ENCODE results near the gene NTNG2. TPM values are rescaled to one million over a fixed set of nuclear protein-coding genes. Genes with fewer than 3 reads are reported as not detected.
"Not testable (repeated sequence)": the region's sequence is repeated elsewhere in the genome, so short reads cannot be mapped to it uniquely, and the experiment has no call there.

The NTNG2 gene
- total RNA-seq, 1 donor from 2014 or later: 16.3 TPM

DNA sequence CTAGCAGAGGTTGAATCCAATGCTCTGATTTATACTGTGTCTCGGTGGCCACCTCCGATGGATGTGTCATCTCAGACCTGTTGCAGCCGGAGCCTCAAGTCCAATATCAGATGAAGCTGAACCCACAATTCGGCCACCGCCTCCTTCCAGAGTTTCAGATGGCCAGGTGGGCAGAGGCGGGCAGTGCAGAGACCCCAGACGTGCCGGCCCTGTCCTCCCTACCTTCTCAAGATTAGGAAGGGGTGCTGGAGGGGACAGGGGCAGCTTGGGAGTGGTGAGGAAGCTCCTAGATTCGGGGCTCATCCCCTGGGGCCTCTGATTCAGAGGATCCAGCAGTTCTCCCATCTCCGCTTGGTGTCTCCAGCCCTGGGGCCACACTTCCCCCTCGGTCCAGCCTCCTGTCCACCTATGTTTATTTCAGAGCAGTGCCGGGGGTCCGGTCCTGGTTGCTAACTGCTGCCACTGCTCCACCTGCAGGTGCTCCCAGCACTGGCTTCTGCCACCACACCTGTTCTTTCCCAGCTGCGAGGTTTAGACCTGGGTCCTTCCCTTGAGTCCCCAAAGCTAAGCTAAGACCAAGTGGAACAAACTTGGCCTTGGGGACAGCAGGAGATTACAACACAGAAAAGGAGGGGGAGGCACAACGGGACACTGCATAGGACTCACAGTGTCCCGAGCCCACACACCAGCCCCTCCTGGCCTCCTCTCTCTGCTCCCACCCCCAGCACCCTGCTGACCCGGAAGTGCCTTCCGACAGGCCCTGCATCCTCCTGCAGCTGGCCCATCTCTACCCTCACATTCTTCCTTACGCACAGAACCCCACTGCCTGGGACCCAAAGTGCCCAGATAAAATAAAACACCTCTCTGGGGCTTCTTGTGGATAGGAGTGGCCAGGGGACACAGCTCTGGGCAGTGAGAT is 81.6 kb downstream of the NTNG2 start:
- FAIRE-seq (no peak), DNase-seq (ENCODE audit: low spot score in 2 of 2) (no peak)

DNA sequence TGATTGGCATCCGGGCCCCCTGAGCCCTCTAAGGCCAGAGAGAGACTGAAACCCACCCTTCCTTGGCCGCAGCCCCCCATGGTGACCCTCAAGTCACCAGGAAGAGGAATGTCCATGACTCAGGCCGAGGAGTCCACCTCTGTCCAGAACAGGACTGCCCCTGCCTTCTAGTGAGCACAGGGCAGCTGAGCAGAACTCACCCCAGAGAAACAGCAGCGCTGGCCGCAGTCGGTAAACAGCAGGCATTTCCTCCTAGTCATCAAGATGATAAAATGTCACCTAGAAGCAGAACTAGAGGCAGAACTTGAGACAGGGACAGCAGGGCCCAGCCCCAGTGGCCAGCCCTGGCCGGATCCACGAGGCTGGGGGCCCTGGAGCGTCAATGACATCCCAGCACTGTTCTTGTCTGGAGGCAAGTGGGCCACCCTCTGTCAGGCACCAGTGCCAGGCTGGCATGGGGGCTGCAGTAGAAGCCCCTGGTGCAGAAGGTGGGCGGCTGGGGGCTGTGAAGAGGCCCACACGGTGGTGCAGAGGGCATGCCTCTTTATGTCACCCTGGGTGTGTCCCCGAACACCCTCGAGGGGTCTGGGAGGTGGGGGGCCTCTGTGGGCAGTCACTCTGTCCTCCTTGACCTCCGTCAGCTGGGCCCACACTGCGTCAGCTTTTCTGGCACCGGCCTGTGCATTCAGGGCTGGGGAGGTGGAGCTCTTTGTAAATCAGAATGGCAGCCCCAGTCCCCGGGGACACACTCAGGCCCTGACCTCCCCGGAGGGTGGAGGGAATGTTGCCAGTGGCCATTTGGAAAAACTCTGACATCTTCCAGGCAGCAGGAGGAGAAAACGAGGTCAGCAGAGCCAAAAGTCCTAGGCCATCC is 83.0 kb downstream of the NTNG2 start:
- DNase-seq (ENCODE audit: low spot score in 2 of 2): no peak
- no peak for FAIRE-seq

DNA sequence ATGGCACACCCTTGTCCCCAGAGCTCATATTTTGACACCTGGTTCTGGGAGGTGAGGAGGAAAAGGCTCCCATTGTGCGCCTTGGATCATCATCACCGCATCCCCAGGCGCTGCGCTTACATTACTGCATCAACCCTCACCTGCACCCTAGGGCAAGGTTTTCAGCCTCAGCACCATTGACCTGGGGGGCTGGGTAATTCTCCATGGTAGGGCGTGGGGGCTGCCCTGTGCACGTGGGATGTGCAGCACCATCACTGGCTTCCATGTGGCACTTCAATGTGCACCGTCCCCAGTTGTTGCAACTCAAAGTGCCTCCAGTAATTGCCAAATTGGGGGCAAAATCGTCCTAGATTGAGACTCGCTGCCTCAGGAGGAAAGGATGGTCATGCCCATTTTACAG is 83.6 kb downstream of the NTNG2 start:
- FAIRE-seq: no peak

DNA sequence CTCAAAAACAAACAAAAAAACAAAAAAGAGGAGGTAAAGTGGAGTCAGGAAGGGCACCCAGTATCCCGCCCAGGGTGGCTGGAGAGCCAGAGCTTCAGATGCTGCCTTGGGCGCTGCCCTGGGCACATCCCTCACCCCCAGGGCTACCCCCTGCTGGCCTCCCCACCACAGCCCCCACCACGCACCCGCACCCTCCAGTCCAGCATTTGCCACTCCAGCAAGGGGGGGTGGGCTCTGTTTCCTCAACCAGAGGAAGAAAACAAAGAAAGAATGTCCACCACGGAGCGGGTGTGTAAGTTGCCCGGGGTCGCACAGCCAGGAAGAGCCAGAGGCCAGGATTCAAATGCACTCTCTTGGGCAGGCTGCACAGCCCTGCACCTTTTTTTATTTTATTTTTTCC is 86.1 kb downstream of the NTNG2 start:
- FAIRE-seq: no peak
- DNase-seq (ENCODE audit: low spot score in 2 of 2): no peak

More for the DNA sequence above, 83.6 kb downstream of the NTNG2 start:
- no peak for DNase-seq (ENCODE audit: low spot score in 2 of 2)

DNA sequence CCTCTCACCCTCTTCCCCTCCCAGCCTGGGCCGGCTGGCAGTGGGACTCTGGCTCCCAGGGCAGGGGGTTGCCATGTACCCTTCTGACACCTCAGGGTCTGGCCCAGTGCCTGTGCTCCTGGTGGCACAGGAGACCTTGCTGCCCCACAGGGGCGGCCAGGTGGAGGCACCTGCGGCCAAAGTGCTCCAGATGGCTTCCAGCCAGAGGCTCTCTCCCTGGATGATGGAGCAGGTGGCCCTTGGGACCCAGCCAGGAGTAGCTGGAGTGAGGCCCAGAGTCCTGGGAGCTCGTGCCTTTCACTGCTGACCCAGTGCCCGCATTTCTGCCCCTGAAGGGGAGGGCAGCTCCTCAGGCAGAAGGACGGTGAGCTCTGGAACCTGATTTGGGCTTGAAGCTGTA is 87.3 kb downstream of the NTNG2 start:
- no peak for DNase-seq (ENCODE audit: low spot score in 2 of 2)
- FAIRE-seq: no peak

DNA sequence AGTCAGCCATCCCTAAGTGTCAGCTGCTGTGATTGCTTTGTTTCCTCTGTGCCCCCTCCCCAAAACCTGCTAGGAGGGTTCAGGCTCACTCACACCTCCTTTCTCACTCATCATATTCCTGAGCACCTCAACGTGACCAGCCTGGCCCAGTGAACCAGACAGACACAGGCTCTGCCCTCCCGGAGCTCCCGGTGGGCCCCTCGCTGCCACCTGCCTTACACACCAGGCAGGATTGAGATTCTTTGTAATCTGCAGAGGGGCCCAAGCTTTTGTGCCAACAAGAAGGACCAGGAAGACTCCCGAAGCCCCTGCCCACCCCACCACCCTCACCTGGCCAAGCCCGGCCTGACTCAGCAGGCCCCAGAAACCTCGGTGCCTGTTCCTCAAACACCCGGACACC is 87.8 kb downstream of the NTNG2 start:
- DNase-seq (ENCODE audit: low spot score in 2 of 2) (no peak), FAIRE-seq (no peak)

DNA sequence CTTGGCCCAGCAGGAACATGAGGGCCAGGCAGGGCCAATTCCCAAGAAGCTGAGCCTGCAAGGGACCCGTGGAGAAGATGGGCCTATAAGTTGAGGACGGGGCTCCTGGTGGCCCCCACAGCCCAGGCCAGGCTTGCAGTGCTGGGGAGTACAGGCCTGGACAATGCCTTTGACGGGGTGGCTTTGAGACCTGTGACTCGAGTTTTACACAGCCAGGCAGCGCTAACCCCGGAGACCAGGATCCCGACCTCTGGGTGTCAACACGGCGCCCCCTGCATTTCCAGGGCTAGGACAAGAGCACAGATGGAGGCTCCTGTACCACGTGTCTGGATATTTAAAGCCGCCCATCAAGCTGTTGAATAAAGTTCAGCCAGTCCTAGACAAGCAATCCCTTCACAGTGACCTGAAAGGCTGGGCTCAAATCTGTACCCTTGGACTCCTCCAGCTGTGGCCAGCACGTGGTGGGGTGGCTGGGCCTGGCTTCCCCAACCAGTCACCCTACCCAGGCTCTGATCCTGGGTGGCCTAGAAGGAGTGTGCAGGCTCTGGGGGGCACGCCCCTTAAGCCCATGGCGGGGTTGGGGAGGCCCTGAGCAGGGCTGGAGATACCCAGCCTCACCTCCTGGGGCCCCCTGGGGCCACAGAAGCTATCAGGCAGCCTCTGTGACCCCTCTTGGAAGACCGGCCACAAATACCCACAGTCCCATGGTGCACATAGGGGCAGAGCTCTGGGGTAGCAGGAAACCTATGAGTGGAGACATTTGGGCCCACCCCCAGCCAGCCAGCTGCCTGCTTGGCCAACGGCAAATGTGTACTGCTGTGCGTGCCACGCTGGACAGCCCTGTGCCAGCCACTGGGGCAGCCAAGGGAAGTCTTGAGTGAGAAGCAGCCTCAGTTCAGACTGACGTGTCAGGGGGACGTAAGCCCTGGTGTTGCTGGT is 88.7 kb downstream of the NTNG2 start:
- FAIRE-seq (no peak), DNase-seq (ENCODE audit: low spot score in 2 of 2) (no peak)

DNA sequence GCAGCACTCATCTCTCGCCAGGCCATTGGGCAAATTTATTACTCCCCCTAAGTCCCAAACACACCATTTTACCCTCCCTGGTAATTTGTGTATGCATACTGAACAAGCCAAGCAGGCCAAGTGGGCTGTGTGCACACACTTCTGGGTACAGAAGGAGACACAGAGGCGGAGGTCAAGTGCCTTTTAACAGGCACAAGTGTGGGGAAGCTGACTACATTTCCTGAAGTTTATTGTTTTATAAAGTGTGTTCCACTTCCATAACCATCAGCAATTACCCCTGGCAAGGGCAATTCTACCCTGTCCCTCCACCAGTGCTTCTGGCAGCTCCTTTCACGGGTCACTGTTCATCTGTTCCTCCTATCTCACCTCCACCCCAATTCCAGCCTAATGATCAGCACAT is 99.0 kb downstream of the NTNG2 start:
- DNase-seq (ENCODE audit: low spot score in 2 of 2) (no peak), FAIRE-seq (no peak)

DNA sequence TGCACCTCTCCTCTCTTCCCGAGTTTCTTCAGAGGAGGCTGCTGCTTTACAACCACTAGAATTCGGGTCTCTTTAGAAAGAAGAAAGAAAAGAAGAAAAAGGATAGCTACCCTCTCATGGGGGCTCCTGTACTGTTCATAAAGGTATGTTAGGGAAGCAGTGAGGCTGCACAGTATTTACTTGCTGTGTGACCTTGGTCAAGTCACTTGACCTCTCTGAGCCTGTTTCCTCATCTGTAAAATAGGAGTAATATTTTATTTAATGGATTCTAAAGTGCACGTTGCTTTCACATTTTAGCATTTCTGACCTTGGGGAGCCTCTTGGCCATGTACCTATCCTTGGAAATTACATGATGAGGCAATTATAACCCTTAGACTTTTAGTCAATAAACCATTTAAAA is 104.2 kb downstream of the NTNG2 start:
- FAIRE-seq (no peak), DNase-seq (ENCODE audit: low spot score in 2 of 2) (no peak)

DNA sequence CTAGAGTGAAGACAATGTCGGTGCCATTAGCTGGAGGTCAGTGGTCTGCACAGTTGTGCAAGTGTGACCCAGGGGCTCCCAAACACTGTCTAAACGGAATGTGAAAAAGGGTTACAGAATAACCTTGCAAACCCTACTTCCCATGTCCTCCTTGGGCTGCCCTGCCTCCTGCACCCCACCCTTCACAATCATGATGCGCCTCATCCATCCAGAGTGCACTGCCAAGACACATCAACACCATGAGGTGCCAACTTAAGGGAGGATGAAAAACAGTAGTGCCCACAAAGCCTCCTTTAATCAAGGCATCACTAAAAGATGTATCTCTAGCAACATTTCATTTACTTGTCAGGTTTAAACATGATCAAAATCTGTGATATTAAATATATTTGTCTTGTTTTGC is 105.8 kb downstream of the NTNG2 start:
- DNase-seq (ENCODE audit: low spot score in 2 of 2): no peak

DNA sequence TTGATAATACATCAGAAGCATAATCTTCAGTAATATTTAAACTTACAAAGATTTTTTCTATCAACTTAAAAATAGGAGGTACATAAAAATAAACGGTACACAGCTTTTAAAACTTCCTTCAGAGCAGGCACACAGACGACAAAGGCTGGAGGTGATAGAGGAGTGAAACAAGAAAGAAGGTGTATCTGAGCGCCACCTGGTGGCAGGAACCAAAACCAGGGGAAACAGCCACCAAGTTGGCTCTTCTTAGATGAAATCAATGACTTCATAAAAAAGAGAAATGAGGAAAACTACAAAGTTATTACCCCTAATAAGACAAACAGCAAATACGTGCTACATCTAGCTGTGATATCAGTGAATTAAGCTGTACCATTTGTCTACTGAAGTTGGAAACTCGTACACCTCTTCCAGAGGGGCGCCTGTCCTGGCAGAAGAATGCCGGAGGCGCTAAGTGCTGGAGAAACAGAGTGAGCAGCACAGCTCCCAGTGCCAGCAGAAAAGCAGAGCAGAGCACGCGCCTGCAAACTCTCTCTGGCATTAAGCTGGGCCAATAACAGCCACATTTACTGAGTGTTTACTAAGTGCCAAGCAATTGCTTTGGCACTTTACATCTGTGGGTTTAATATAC is 107.0 kb downstream of the NTNG2 start:
- FAIRE-seq (no peak), DNase-seq (ENCODE audit: low spot score in 2 of 2) (peak in 1 of 2 donors; percentile 47)

More for the DNA sequence above, 105.8 kb downstream of the NTNG2 start:
- no peak for FAIRE-seq

DNA sequence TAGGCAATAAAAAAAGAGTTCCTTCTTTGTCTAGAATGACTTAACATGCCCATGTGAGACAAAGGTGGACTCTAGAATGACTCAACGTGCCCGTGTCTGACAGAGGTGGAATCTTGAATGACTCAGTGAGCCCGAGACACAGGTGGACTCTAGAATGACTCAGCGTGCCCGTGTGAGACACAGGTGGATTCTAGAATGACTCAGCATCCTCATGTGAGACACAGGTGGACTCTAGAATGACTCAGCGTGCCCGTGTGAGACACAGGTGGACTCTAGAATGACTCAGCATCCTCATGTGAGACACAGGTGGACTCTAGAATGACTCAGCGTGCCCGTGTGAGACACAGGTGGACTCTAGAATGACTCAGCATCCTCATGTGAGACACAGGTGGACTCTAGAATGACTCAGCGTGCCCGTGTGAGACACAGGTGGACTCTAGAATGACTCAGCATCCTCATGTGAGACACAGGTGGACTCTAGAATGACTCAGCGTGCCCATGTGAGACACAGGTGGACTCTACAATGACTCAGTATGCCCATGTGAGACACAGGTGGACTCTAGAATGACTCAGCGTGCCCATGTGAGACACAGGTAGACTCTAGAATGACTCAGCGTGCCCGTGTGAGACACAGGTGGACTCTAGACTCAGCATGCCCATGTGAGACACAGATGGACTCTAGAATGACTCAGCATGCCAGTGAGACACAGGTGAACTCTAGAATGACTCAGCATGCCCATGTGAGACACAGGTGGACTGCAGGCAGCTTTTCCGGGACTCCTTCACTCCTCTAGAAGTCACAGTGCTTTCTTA is 108.1 kb downstream of the NTNG2 start:
- not testable (repeated sequence) for DNase-seq (ENCODE audit: low spot score in 2 of 2); FAIRE-seq

DNA sequence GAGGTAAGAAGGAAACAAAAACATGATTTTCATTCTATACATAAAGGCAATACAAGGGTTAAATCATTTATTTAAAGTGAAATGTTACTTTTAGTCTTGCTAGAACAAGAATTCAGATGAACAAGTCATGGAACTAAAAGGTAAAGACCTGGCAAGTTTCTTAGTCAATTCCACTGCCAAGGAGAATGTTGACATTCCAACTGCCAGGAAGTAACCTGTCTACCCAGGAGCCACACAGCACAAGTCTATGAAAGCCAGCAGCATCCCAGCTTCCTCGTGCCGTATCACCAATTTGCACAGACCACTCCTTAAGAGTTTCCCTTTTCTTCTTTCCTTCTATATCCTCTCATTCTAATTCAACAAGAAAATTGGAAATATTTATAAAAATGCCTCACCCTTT is 113.0 kb downstream of the NTNG2 start:
- no peak for FAIRE-seq
- no peak for DNase-seq (ENCODE audit: low spot score in 2 of 2)

DNA sequence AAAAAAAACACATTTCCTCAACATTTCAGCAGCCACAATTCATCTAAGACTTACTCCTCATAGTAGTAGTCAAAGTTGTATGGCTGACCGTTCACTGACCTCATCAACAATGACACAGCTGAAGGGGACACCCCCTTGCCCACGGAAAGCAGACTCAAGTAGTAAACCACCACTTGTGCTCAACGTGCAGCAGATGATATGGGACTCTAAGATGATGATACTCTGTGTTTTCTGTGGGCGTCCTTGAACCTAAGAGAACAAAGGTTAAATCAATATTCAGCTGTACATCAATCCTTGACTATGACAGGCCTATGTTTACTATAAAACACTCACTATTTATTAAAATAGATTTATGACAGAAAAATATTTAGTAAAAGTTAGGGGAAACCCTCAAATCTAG is 121.3 kb downstream of the NTNG2 start:
- FAIRE-seq (no peak), DNase-seq (ENCODE audit: low spot score in 2 of 2) (no peak)

DNA sequence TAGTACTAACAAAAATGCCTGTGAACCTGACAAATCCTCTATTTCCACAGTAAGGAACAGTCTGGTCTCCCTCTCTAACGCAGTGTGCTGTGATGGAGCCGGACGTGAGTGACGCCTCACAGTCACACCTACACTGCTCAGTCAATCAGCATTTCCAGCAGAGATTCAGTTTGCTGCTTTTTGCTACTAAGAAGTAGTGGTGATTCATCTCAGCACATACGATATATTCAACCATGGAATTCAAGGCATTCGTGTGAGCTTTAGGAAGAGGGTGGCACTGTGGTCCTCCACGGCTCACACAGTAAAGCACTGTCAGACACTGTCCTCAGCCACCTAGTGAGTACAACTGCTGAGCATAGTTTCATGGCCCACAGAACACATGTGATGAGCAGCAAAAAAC is 122.0 kb downstream of the NTNG2 start:
- FAIRE-seq (no peak), DNase-seq (ENCODE audit: low spot score in 2 of 2) (peak in 1 of 2 donors; percentile 18)

DNA sequence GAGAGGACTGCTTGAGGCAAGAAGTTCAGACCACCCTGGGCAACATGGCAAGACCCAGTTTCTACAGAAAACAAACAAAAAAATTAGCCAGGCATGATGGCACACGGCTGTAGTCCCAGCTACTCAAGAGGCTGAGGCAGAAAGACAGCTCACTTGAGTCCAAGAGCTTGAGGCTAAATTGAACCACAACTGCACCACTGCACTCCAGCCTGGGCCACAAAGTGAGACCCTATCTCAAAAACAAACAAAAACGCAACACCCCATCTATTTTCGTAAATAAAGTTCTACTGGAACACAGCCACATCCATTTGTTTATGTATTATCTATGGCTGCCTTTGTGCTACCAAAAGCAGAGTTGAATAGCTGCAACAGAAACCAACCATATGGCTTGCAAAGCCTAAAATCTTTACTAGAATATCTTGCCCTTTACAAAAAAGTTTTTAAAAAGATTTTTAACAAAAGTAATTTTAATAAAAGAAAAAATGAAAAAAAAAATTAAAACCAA is 125.5 kb downstream of the NTNG2 start:
- DNase-seq (ENCODE audit: low spot score in 2 of 2) (no peak), FAIRE-seq (peak; percentile 28)

DNA sequence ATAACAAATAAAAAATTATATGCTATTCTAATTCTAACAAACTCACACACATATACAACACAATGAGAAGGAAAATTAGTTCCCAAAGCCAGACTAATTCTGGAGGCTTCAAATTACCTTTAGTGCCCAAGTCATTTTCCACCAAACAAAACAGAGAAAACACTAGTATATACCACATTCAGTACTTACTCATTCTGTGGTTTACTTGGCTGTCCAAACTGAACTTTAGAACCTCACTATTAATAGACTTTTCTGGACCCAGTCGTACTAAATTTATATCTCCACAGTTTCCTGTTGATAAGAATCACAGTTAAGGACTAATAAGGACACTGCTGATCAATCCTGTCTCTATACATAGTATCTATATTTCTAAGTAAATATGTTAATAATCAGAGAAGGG is 126.5 kb downstream of the NTNG2 start:
- DNase-seq (ENCODE audit: low spot score in 2 of 2) (no peak), FAIRE-seq (no peak)

DNA sequence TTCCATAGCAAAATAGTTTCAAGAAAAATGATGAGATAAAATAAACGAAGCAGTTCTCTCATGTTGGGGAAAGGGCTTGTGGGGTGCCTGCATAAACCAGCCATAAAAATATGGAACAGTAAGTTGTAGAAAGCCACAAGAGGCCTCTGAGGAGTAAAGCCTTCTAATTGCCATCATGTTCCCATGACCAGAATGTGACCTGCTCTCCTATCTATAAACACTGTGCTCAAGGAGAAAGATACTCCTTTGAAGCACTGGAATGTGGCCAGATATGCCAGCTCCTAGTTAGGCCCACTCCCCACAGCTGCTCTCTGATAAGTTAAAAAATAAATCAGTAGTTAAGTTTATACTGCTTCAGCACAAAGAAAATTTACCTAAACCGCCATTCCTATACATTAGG is 127.1 kb downstream of the NTNG2 start:
- no peak for FAIRE-seq

More for the DNA sequence above, 127.1 kb downstream of the NTNG2 start:
- DNase-seq (ENCODE audit: low spot score in 2 of 2): no peak
